ENCODE results near the gene NSMCE1. TPM values are rescaled to one million over a fixed set of nuclear protein-coding genes. Genes with fewer than 3 reads are reported as not detected.

The NSMCE1 gene
- total and polyA plus RNA-seq, 2 of the 4 experiments (the other 2 are of a cell fraction) = 47.5 to 120 TPM

DNA sequence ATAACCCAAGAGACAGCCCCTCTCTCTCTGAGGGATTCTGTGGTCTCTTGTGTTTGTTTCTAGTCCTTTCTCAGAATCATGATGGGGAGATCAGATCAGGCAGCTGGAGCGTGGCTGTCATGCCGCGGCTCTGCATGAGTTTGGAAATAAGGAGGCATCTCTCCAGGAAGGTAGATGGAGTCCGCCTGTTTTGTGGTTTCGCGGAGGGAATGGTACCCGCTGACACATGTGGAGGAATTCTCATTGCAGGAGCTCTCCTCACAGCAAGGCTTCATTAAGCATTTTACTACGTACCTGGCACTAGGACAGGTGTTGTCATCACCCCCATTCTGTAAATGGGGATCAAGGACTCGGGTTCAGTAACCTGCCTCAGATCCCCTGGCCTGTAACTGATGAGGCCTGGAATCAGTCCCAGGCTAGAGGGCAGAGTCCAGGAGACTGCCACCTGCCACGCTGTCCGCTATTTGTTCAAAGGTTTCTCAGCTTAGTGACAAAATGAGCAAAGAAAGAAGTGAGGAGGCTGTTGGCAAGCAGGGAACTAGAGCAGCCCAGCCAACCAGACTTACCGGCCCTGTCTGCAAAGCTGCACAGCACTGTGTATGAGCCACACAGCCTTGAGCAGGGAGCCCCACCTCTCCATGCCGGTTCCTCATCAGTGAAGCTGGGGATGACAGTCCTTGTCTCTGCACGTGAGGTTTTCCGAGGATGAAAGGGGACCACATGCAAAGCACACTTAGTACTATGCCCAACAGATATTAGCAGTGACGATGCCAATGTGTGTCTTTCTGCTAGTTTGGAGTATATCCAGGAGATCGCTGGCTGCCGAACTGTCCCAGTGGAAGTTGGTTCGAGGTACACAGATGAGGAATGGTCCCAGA, 54.2 kb downstream of the NSMCE1 start (continued):
- TF ChIP-seq FOS (IDR thresholded peaks at IDR 0.05; ENCODE audit: low read depth, low read length) = no peak

DNA sequence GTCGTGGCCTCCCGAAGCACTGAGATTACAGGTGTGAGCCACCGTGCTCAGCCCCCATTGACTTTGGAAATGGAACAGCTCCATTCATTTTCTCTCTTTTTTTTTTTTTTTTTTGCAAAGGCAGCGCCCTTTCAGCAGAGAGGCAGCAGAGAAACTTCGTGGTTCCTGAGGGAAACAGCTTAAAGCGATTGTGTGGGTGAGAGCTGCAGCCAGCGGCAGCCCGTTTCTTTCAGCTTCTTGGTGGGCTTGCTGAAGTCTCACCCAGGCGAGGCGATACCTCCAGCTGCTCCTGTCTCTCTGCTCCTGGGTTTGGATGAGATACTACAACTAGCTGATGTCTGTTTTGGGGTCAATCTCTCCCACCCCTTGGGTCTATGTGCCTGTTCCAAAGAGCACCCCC, 57.5 kb downstream of the NSMCE1 start:
- Histone ChIP-seq H2BK5ac (ENCODE audit: low read depth, low read length, poor library complexity, severe bottlenecking) (no peak overlapping the region), H3K23ac (ENCODE audit: low read depth, low read length) (no peak overlapping the region), H2BK120ac (ENCODE audit: low read depth, low read length) (no peak overlapping the region), H3K4me1 (ENCODE audit: control insufficient read depth, insufficient read depth, low read length) (no peaks in the 10 kb centered on the region), H2BK20ac (ENCODE audit: low read depth, low read length) (no peak overlapping the region), H3K56ac (ENCODE audit: extremely low read depth, insufficient read depth, low read length) (no peak overlapping the region), H3K27me3 (ENCODE audit: control insufficient read depth, insufficient read depth, low read length) (no peaks in the 10 kb centered on the region), H4K5ac (ENCODE audit: low read depth, low read length) (no peak overlapping the region), H3K27ac (ENCODE audit: insufficient read depth, low read length) (no peak overlapping the region), H3K9me3 (ENCODE audit: control insufficient read depth, insufficient read depth, low read length) (no peaks in the 10 kb centered on the region), H2AK9ac (replicated peaks; ENCODE audit: low read depth, low read length, poor library complexity) (no peak overlapping the region), H4K20me1 (ENCODE audit: insufficient read depth, low read length) (no peaks in the 10 kb centered on the region), H4K91ac (ENCODE audit: insufficient read depth, low read depth, low read length) (no peak overlapping the region), H2AK5ac (ENCODE audit: low read depth, low read length) (no peak overlapping the region), H2AFZ (replicated peaks; ENCODE audit: low read length, poor library complexity) (no peak overlapping the region), H2BK15ac (ENCODE audit: low read depth, low read length) (no peak overlapping the region), H3K4me2 (ENCODE audit: low read depth, low read length) (no peak overlapping the region), H3K9ac (ENCODE audit: low read depth, low read length) (no peak overlapping the region), H3K9me1 (ENCODE audit: insufficient read depth, low read length) (peaks cover 3% of the 10 kb centered on the region; the same call in 1 of the 2 replicates), H3K18ac (ENCODE audit: low read depth, low read length) (no peak overlapping the region), H3K4ac (ENCODE audit: low read depth, low read length) (no peak overlapping the region), H3K36me3 (ENCODE audit: control insufficient read depth, insufficient read depth, low read length) (peaks cover 16% of the 10 kb centered on the region), H4K8ac (ENCODE audit: low read depth in 2 of 2, low read length in 2 of 2) (no peak overlapping the region), H3K14ac (replicated peaks; ENCODE audit: low read depth, low read length) (no peak overlapping the region), H3K4me3 (ENCODE audit: insufficient read depth, low read depth, low read length) (no peak overlapping the region), H3K79me1 (ENCODE audit: low read depth in 1 of 2, low read length in 2 of 2) (0 out of 4 replicates have a peak, but pooled peaks cover 0 to 4% of the 10 kb centered on the region in 2 experiments)
- in situ Hi-C loops (cut with MboI; ENCODE audit: low sequenced_read_pairs) (no loop called here), dilution Hi-C loops (cut with HindIII; ENCODE audit: low sequenced_read_pairs, unreplicated experiment) (no loop called here), intact Hi-C loops (cut with micrococcal nuclease) (no loop called here)
- DNase-seq (no peak), ATAC-seq (ENCODE audit: low read depth) (no peak)
- POLR2A ChIA-PET (ENCODE audit: unreplicated experiment) = interaction anchor here (0.5 kb wide), 1 partner anchor 1951 kb away, joined by 3 read pairs; no protein-coding TSS in a partner anchor
- no TSS peak for BruUV-seq (replicated peaks)
- CTCF ChIA-PET = no interaction called here
- 100% methylated on average over 2 of the region's 10 CpGs; no CpG with 5 or more reads in 1 of the 2 experiments for WGBS, 2 experiments (ENCODE audit: extremely low coverage in 2 of 2, insufficient read length in 1 of 2)
- no peak for TF ChIP-seq BHLHE40 (IDR thresholded peaks at IDR 0.05; ENCODE audit: low read depth, low read length)
- TF ChIP-seq CHD1 (IDR thresholded peaks at IDR 0.05; ENCODE audit: low read depth, low read length) = no peak
- no peak for TF ChIP-seq MAZ (IDR thresholded peaks at IDR 0.05; ENCODE audit: borderline replicate concordance, low read depth, low read length)
- TF ChIP-seq, protein P1, sequence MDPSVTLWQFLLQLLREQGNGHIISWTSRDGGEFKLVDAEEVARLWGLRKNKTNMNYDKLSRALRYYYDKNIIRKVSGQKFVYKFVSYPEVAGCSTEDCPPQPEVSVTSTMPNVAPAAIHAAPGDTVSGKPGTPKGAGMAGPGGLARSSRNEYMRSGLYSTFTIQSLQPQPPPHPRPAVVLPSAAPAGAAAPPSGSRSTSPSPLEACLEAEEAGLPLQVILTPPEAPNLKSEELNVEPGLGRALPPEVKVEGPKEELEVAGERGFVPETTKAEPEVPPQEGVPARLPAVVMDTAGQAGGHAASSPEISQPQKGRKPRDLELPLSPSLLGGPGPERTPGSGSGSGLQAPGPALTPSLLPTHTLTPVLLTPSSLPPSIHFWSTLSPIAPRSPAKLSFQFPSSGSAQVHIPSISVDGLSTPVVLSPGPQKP (IDR thresholded peaks at IDR 0.05; ENCODE audit: borderline replicate concordance, low read depth, low read length) = no peak
- TF ChIP-seq RAD21 (IDR thresholded peaks at IDR 0.05; ENCODE audit: low read length) = no peak
- no peak for TF ChIP-seq NFE2L2 (IDR thresholded peaks at IDR 0.05; ENCODE audit: low read depth, low read length)
- TF ChIP-seq SMC3 (IDR thresholded peaks at IDR 0.05; ENCODE audit: low read depth, low read length) = no peak
- TF ChIP-seq RCOR1 (IDR thresholded peaks at IDR 0.05; ENCODE audit: insufficient replicate concordance, low read length) = no peak
- no peak for TF ChIP-seq USF2 (IDR thresholded peaks at IDR 0.05; ENCODE audit: low read depth, low read length)
- TF ChIP-seq, protein P2, sequence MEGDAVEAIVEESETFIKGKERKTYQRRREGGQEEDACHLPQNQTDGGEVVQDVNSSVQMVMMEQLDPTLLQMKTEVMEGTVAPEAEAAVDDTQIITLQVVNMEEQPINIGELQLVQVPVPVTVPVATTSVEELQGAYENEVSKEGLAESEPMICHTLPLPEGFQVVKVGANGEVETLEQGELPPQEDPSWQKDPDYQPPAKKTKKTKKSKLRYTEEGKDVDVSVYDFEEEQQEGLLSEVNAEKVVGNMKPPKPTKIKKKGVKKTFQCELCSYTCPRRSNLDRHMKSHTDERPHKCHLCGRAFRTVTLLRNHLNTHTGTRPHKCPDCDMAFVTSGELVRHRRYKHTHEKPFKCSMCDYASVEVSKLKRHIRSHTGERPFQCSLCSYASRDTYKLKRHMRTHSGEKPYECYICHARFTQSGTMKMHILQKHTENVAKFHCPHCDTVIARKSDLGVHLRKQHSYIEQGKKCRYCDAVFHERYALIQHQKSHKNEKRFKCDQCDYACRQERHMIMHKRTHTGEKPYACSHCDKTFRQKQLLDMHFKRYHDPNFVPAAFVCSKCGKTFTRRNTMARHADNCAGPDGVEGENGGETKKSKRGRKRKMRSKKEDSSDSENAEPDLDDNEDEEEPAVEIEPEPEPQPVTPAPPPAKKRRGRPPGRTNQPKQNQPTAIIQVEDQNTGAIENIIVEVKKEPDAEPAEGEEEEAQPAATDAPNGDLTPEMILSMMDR (conservative IDR thresholded peaks at IDR 0.05; ENCODE audit: low read depth, low read length) = no peak
- no peak for TF ChIP-seq FOS (IDR thresholded peaks at IDR 0.05; ENCODE audit: low read depth, low read length)
- no peak for TF ChIP-seq RFX5 (IDR thresholded peaks at IDR 0.05; ENCODE audit: low read depth, low read length)
